ENCODE data around the gene GBF1. TPM values are rescaled to one million over a fixed set of nuclear protein-coding genes. Genes with fewer than 3 reads are reported as not detected.

The GBF1 gene
- total RNA-seq, 1 donor from 2014 or later, result 36.7 TPM

DNA sequence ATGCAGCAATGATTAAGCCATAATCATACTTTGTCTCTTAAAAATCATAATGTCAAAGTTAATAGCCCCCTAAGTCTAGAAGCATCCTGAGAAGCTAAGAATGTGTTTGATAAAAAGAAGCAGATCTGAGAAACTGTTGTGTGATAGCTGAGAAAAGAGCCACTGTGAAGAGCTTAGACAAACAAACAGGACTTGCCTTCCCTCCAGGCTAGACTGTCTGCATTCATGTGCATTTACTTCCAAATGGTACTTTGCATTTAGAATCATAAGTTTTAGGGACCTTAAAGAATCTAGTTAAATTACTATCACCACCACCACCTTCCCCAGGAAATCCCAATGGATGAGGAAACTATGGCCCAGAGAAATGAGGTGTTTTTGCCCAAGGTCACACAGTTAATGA lies 87.4 kb downstream of the GBF1 start:
- H3K36me3 ChIP-seq (ENCODE audit: control insufficient read depth, insufficient read depth, low read length), result no peaks in the 10 kb centered on the region
- no peaks in the 10 kb centered on the region for H3K27me3 ChIP-seq (ENCODE audit: control insufficient read depth, insufficient read depth, low read length)
- no peak overlapping the region for H3K4me3 ChIP-seq (ENCODE audit: low read depth, low read length)
- DNase-seq (ENCODE audit: low read depth), result no peak
- TF ChIP-seq, protein P1, sequence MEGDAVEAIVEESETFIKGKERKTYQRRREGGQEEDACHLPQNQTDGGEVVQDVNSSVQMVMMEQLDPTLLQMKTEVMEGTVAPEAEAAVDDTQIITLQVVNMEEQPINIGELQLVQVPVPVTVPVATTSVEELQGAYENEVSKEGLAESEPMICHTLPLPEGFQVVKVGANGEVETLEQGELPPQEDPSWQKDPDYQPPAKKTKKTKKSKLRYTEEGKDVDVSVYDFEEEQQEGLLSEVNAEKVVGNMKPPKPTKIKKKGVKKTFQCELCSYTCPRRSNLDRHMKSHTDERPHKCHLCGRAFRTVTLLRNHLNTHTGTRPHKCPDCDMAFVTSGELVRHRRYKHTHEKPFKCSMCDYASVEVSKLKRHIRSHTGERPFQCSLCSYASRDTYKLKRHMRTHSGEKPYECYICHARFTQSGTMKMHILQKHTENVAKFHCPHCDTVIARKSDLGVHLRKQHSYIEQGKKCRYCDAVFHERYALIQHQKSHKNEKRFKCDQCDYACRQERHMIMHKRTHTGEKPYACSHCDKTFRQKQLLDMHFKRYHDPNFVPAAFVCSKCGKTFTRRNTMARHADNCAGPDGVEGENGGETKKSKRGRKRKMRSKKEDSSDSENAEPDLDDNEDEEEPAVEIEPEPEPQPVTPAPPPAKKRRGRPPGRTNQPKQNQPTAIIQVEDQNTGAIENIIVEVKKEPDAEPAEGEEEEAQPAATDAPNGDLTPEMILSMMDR (IDR thresholded peaks at IDR 0.05; ENCODE audit: insufficient read depth, low read length, poor library complexity, severe bottlenecking), result no peak

GRCh38 chr10:102334101-102334500 lies 88.8 kb downstream of the GBF1 start:
- no peaks in the 10 kb centered on the region for H3K27me3 ChIP-seq (ENCODE audit: control insufficient read depth, insufficient read depth, low read length)
- TF ChIP-seq, protein P1 (IDR thresholded peaks at IDR 0.05; ENCODE audit: insufficient read depth, low read length, poor library complexity, severe bottlenecking), result no peak
- DNase-seq (ENCODE audit: low read depth), result no peak
- no peak overlapping the region for H3K4me3 ChIP-seq (ENCODE audit: low read depth, low read length)
- H3K36me3 ChIP-seq (ENCODE audit: control insufficient read depth, insufficient read depth, low read length), result no peaks in the 10 kb centered on the region

- no peaks in the 10 kb centered on the region for H3K27me3 ChIP-seq (ENCODE audit: control insufficient read depth, insufficient read depth, low read length)
- H3K4me3 ChIP-seq (ENCODE audit: low read depth, low read length), result no peak overlapping the region
- H3K36me3 ChIP-seq (ENCODE audit: control insufficient read depth, insufficient read depth, low read length), result no peaks in the 10 kb centered on the region
- DNase-seq (ENCODE audit: low read depth), result no peak
- TF ChIP-seq, protein P1 (IDR thresholded peaks at IDR 0.05; ENCODE audit: insufficient read depth, low read length, poor library complexity, severe bottlenecking), result no peak
These were observed 89.9 kb downstream of the GBF1 start for GRCh38 chr10:102335184-102335583.

DNA sequence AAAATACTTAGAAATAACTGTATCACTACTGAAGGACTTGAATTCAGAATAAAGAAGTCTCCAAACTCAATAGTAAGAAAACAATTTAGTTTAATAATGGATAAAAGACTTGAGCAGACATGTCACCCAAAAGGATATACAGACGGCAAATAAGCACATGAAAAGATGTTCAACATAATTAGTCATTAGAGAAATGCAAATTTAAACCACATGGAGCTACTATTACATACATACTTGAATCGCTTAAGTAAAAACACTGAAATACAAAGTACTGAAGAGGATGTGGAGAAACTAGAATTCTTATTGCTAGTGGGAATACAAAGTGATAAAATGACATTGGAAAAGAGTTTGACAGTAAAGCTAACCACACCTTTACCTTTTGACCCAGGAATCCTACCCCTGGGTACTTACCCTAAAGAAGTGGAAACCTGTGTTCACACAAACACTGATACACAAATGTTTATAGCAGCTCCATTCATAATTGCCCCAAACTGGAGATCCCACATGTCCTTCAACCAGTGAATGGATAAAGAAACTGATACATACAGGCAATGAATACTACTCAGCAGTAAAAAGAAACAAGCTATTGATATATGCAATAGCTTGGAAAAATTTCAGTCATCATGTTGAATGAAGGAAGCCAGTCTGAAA lies 95.8 kb downstream of the GBF1 start:
- Histone ChIP-seq H3K36me3 (ENCODE audit: control insufficient read depth, insufficient read depth, low read length) (no peaks in the 10 kb centered on the region), H3K27me3 (ENCODE audit: control insufficient read depth, insufficient read depth, low read length) (no peaks in the 10 kb centered on the region), H3K4me3 (ENCODE audit: low read depth, low read length) (no peak overlapping the region)
- no peak for DNase-seq (ENCODE audit: low read depth)
- TF ChIP-seq, protein P1 (IDR thresholded peaks at IDR 0.05; ENCODE audit: insufficient read depth, low read length, poor library complexity, severe bottlenecking), result no peak

DNA sequence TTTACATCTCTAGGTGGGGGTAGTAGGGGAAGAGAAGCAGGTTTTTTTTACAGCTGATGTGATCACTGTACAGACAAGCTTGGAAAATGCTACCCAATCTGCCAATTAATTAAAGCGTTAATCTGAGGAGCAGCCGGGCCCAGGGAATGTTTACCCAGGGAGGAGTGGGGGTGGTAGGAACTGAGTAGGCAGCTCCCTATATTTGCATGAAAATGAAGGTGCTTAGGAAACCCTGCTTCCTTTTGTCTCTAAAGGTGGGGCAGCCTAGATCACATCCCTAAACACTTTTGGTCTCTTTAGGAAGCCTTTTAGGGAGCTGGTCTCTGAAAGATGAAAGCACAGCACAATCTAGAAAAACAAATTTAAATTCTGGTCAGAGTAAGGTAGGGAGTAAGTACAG lies 97.1 kb downstream of the GBF1 start:
- H3K27me3 ChIP-seq (ENCODE audit: control insufficient read depth, insufficient read depth, low read length), result no peaks in the 10 kb centered on the region
- TF ChIP-seq, protein P1 (IDR thresholded peaks at IDR 0.05; ENCODE audit: insufficient read depth, low read length, poor library complexity, severe bottlenecking), result no peak
- no peak for DNase-seq (ENCODE audit: low read depth)
- H3K36me3 ChIP-seq (ENCODE audit: control insufficient read depth, insufficient read depth, low read length), result no peaks in the 10 kb centered on the region
- H3K4me3 ChIP-seq (ENCODE audit: low read depth, low read length), result no peak overlapping the region

DNA sequence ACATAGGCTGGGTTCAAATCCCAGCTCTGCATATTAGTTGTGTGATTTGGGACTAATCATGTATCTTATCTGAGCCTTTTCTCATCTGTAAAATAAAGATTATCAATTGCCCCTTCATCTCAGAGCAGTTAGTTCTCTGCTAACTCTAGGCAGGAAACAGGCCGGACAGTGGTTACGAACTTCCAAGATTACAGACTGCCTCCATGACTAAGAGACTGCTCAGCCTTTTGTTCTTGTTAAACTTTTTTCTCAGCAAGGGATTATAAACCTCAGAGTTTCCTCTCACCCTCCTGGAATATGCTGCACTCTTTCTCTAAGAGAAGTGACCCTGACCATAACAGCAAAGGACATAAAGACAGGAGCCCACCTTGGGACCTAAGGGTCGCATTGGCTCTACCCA lies 97.6 kb downstream of the GBF1 start:
- no peak for DNase-seq (ENCODE audit: low read depth)
- Histone ChIP-seq H3K36me3 (ENCODE audit: control insufficient read depth, insufficient read depth, low read length) (no peaks in the 10 kb centered on the region), H3K27me3 (ENCODE audit: control insufficient read depth, insufficient read depth, low read length) (no peaks in the 10 kb centered on the region), H3K4me3 (ENCODE audit: low read depth, low read length) (no peak overlapping the region)
- TF ChIP-seq, protein P1 (IDR thresholded peaks at IDR 0.05; ENCODE audit: insufficient read depth, low read length, poor library complexity, severe bottlenecking), result no peak

Data from kidney epithelial cell (primary cell).